ENCODE measurements around the gene CAMK1D.
A peak's percentile ranks its signal among the peaks of the same experiment; 100 is the strongest.
"Not testable (repeated sequence)": the region's sequence is repeated elsewhere in the genome, so short reads cannot be mapped to it uniquely, and the experiment has no call there.

The CAMK1D gene

GRCh38 chr10:12801214-12802087 lies 452.1 kb downstream of the CAMK1D start:
- DNase-seq = no peak

- no peak for DNase-seq
Observed at GRCh38 chr10:12803776-12804175, 454.4 kb downstream of the CAMK1D start.

GRCh38 chr10:12806228-12807095 lies 457.1 kb downstream of the CAMK1D start:
- no peak for DNase-seq

- no peak for DNase-seq
Observed at GRCh38 chr10:12807096-12807755, 457.9 kb downstream of the CAMK1D start.

GRCh38 chr10:12808014-12808613 lies 458.8 kb downstream of the CAMK1D start:
- no peak for DNase-seq

GRCh38 chr10:12810046-12810445 lies 460.7 kb downstream of the CAMK1D start:
- DNase-seq = not testable (repeated sequence)

- DNase-seq = peak; percentile 46
Observed at GRCh38 chr10:12811826-12812225, 462.5 kb downstream of the CAMK1D start.

GRCh38 chr10:12812571-12812970 lies 463.2 kb downstream of the CAMK1D start:
- DNase-seq = no peak

- DNase-seq = no peak
Observed at GRCh38 chr10:12814166-12814565, 464.8 kb downstream of the CAMK1D start.

GRCh38 chr10:12819071-12819470 lies 469.7 kb downstream of the CAMK1D start:
- DNase-seq = no peak

- DNase-seq = no peak
Observed at GRCh38 chr10:12819656-12820055, 470.3 kb downstream of the CAMK1D start.

- DNase-seq = no peak
Observed at GRCh38 chr10:12822126-12822892, 473.0 kb downstream of the CAMK1D start.

GRCh38 chr10:12822893-12823170 lies 473.5 kb downstream of the CAMK1D start:
- DNase-seq = no peak

- no peak for DNase-seq
Observed at GRCh38 chr10:12823328-12823727, 474.0 kb downstream of the CAMK1D start.

GRCh38 chr10:12825260-12825849 lies 476.0 kb downstream of the CAMK1D start:
- no peak for DNase-seq

GRCh38 chr10:12826800-12827372 lies 477.5 kb downstream of the CAMK1D start:
- DNase-seq = no peak

GRCh38 chr10:12828736-12829135 lies 479.4 kb downstream of the CAMK1D start:
- no peak for DNase-seq

- no peak for DNase-seq
Observed at GRCh38 chr10:12829831-12830390, 480.6 kb downstream of the CAMK1D start.

- no peak for DNase-seq
Observed at GRCh38 chr10:12832096-12832495, 482.7 kb downstream of the CAMK1D start.

- DNase-seq = no peak
Observed at GRCh38 chr10:12833451-12833850, 484.1 kb downstream of the CAMK1D start.

- DNase-seq = no peak
Observed at GRCh38 chr10:12834116-12834665, 484.8 kb downstream of the CAMK1D start.
